ENCODE data around the gene GPAT3. TPM values are rescaled to one million over a fixed set of nuclear protein-coding genes. Genes with fewer than 3 reads are reported as not detected.
"Not testable (repeated sequence)": the region's sequence is repeated elsewhere in the genome, so short reads cannot be mapped to it uniquely, and the experiment has no call there.

GPAT3 gene
- polyA plus RNA-seq, 1 experiment: 15.0 TPM

DNA sequence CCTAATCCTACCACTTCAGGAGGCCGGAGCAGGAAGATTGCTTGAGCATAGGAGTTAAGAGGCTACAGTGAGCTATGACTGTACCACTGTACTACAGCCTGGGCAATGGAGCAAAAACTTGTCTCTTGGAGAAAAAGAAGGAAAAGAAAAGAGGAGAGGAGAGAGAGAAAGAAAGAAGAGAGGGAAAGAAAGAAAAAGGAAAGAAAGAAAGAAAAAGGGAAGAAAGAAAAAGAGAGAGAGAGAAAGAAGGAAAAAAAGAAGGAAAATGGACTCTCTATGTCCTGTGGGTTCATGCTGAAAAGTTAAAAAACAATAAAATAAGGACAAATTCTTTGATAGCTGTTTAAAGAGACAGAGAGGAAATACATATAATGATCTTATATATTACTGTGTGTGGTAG, 37.7 kb upstream of the GPAT3 start:
- CTCF ChIA-PET: interaction anchor here (0.7 to 2.1 kb wide), 3 partner anchors 11 to 145 kb away, joined by 3 to 5 read pairs (median 3); no protein-coding TSS in a partner anchor

DNA sequence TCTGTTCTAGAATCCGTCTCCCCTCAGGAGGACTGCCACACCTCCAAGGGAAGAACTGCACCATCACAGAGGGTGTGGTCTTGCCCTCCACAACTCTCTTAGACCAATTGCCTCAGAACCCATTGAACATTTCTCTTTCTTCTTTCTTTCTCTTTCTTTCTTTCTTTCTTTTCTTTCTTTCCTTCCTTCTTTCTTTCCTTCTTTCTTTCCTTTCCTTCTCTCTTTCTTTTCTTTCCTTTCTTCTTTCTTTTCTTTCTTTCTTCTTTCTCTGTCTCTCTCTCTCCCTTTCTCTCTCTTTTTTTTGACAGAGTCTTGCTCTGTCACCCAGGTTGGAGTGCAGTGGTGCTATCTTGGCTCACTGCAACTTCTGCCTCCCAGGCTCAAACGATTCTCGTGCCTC, 34.2 kb upstream of the GPAT3 start:
- CTCF ChIA-PET; H3K4me3 ChIP-seq (ENCODE audit: low read depth, low read length); H3K27me3 ChIP-seq (ENCODE audit: control insufficient read depth, insufficient read depth, low read length); POLR2A ChIA-PET; H3K9me3 ChIP-seq (ENCODE audit: control insufficient read depth, insufficient read depth, low read length); H3K27ac ChIP-seq (ENCODE audit: low read depth, low read length); DNase-seq (ENCODE audit: low read depth, low spot score): not testable (repeated sequence)

More for the DNA sequence above, 37.7 kb upstream of the GPAT3 start:
- no peak for DNase-seq (ENCODE audit: low read depth, low spot score)
- Histone ChIP-seq H3K27me3 (ENCODE audit: control insufficient read depth, insufficient read depth, low read length) (peaks cover 6% of the 10 kb centered on the region), H3K4me3 (ENCODE audit: low read depth, low read length) (no peak overlapping the region), H3K9me3 (ENCODE audit: control insufficient read depth, insufficient read depth, low read length) (no peaks in the 10 kb centered on the region; the same call in 1 of the 2 replicates), H3K27ac (ENCODE audit: low read depth, low read length) (no peak overlapping the region)
- POLR2A ChIA-PET: interaction anchor here (0.6 kb wide), 1 partner anchor 519 kb away, joined by 3 read pairs; no protein-coding TSS in a partner anchor
- TF ChIP-seq CTCF (IDR thresholded peaks at IDR 0.05; ENCODE audit: low read depth, low read length): no peak

DNA sequence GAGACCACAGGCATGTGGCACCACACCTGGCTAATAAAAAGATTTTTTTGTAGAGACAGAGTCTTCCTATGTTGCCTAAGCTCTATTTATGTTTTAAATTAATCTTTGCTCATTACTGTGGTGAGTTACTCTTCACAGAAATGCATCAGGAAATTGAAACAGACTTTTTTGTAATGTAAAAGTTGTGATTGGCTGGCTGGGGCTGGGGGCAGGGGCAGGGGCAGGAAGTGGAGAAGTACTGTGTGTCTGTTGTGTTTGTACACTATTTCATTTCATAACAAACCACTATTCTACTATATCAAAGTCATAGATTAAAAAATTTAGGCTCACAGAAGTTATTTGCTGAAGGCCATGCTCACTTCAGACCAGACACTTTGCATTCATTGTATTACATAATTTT, 31.9 kb upstream of the GPAT3 start:
- H3K27ac ChIP-seq (ENCODE audit: low read depth, low read length): no peak overlapping the region
- no peak for TF ChIP-seq CTCF (IDR thresholded peaks at IDR 0.05; ENCODE audit: low read depth, low read length)
- ChIA-PET POLR2A (no interaction called here), CTCF (interaction anchor here (2.7 kb wide), 1 partner anchor 141 kb away, joined by 7 read pairs; no protein-coding TSS in a partner anchor)
- DNase-seq (ENCODE audit: low read depth, low spot score): no peak
- no peak overlapping the region for H3K4me3 ChIP-seq (ENCODE audit: low read depth, low read length)
- no peaks in the 10 kb centered on the region for H3K9me3 ChIP-seq (ENCODE audit: control insufficient read depth, insufficient read depth, low read length)
- peaks cover 3% of the 10 kb centered on the region for H3K27me3 ChIP-seq (ENCODE audit: control insufficient read depth, insufficient read depth, low read length)

- DNase-seq (ENCODE audit: low read depth, low spot score): no peak
- Histone ChIP-seq H3K27me3 (ENCODE audit: control insufficient read depth, insufficient read depth, low read length) (peaks cover 3% of the 10 kb centered on the region), H3K9me3 (ENCODE audit: control insufficient read depth, insufficient read depth, low read length) (no peaks in the 10 kb centered on the region), H3K4me3 (ENCODE audit: low read depth, low read length) (no peak overlapping the region), H3K27ac (ENCODE audit: low read depth, low read length) (no peak overlapping the region)
- no peak for TF ChIP-seq CTCF (IDR thresholded peaks at IDR 0.05; ENCODE audit: low read depth, low read length)
- ChIA-PET POLR2A (no interaction called here), CTCF (interaction anchor here (2.7 kb wide), 1 partner anchor 141 kb away, joined by 7 read pairs; no protein-coding TSS in a partner anchor)
These were observed 31.4 kb upstream of the GPAT3 start for GRCh38 chr4:83504503-83504902.

DNA sequence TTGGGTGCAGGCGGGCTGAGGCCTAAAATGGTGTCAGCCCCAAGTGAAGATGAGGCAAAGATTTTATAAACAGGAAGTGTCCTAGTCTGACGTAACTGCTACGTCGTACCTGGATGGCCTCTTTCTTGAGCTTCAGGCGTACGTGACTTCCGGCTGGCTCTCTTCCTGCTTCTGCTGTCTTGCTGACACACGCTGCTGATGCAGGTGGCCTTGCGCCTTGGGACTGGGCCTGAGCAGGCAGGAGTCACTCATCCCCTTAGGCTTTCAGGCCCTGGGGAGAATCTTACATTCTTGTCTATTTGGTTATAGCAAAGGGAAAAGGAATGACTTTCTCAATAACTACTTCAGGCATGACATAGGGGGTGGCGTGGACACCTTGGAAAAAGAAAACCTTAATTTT, 30.9 kb upstream of the GPAT3 start:
- no peak for DNase-seq (ENCODE audit: low read depth, low spot score)
- Histone ChIP-seq H3K27ac (ENCODE audit: low read depth, low read length) (no peak overlapping the region), H3K27me3 (ENCODE audit: control insufficient read depth, insufficient read depth, low read length) (peaks cover 3% of the 10 kb centered on the region), H3K9me3 (ENCODE audit: control insufficient read depth, insufficient read depth, low read length) (no peaks in the 10 kb centered on the region), H3K4me3 (ENCODE audit: low read depth, low read length) (no peak overlapping the region)
- ChIA-PET CTCF (interaction anchor here (2.7 kb wide), 1 partner anchor 140 kb away, joined by 7 read pairs; no protein-coding TSS in a partner anchor), POLR2A (no interaction called here)
- TF ChIP-seq CTCF (IDR thresholded peaks at IDR 0.05; ENCODE audit: low read depth, low read length): no peak

Data from AG04450 (cell line).